ENCODE results near the gene ZNF354C. TPM values are rescaled to one million over a fixed set of nuclear protein-coding genes. Genes with fewer than 3 reads are reported as not detected.

ZNF354C gene
- total and polyA plus RNA-seq, 10 of the 15 experiments (the other 5 are each of a cell fraction or from before 2014, with no cell fraction given), result 0.01 to 0.03 (median 0.02) TPM; not detected in 7

GRCh38 chr5:179123109-179123426, 62.9 kb downstream of the ZNF354C start (continued):
- TF ChIP-seq PRDM15 (CRISPR knock-in tag; IDR thresholded peaks at IDR 0.05), result no peak

GRCh38 chr5:179123491-179124272, 63.5 kb downstream of the ZNF354C start:
- Histone ChIP-seq H3K27ac (ENCODE audit: control insufficient read depth, insufficient read depth) (no peak overlapping the region), H3K9me3 (replicated peaks; ENCODE audit: control insufficient read depth, insufficient read depth, low read length) (peaks cover 1% of the 10 kb centered on the region; the same call in 1 of the 3 replicates), H3K4me3 (no peak overlapping the region), H2AFZ (ENCODE audit: control insufficient read depth, low read depth, low read length) (no peak overlapping the region), H4K20me1 (ENCODE audit: control insufficient read depth, insufficient read depth) (no peaks in the 10 kb centered on the region), H3K4me1 (ENCODE audit: control insufficient read depth, insufficient read depth, low read length) (no peaks in the 10 kb centered on the region), H3K79me2 (ENCODE audit: control insufficient read depth, insufficient read depth, low read length) (no peaks in the 10 kb centered on the region), H3K9ac (ENCODE audit: control insufficient read depth, insufficient read depth, low read length) (no peak overlapping the region), H3K27me3 (replicated peaks in 1 of 2; ENCODE audit: control insufficient read depth in 2 of 2, insufficient read depth in 2 of 2, low read length in 1 of 2) (no peaks in the 10 kb centered on the region), H3K4me2 (ENCODE audit: control insufficient read depth, insufficient read depth) (no peak overlapping the region), H3K36me3 (ENCODE audit: control insufficient read depth in 2 of 2, insufficient read depth in 2 of 2, low read length in 1 of 2) (no peaks in the 10 kb centered on the region)
- 48% methylated on average over 19 of the region's 19 CpGs for WGBS (ENCODE audit: insufficient coverage, insufficient replicate concordance, low lambda C conversion rate, missing lambda C conversion rate)
- RAD21 ChIA-PET (ENCODE audit: unreplicated experiment), result no interaction called here
- no peak for TF ChIP-seq E4F1 (IDR thresholded peaks at IDR 0.05; ENCODE audit: borderline replicate concordance, partially characterized antibody)
- no peak for TF ChIP-seq MEF2A (IDR thresholded peaks at IDR 0.05; ENCODE audit: insufficient read depth, low read depth, low read length)
- no peak for TF ChIP-seq KAT2A (conservative IDR thresholded peaks at IDR 0.05; ENCODE audit: control insufficient read depth, low read depth, low read length)
- TF ChIP-seq GATAD2B (conservative IDR thresholded peaks at IDR 0.05; ENCODE audit: low read depth), result no peak
- TF ChIP-seq RELA (IDR thresholded peaks at IDR 0.05; ENCODE audit: borderline replicate concordance, partially characterized antibody), result no peak
- TF ChIP-seq USF2 (IDR thresholded peaks at IDR 0.05; ENCODE audit: borderline replicate concordance, low read depth, low read length), result no peak
- TF ChIP-seq NFIC (IDR thresholded peaks at IDR 0.05; ENCODE audit: low read depth, low read length), result no peak
- TF ChIP-seq SREBF2 (IDR thresholded peaks at IDR 0.05; ENCODE audit: low read length), result no peak
- no peak for TF ChIP-seq FOXM1 (IDR thresholded peaks at IDR 0.05; ENCODE audit: low read depth, low read length)
- no peak for TF ChIP-seq ZNF217 (IDR thresholded peaks at IDR 0.05)
- no peak for TF ChIP-seq ATF2 (IDR thresholded peaks at IDR 0.05; ENCODE audit: low read length)
- POLR2A ChIA-PET, result no interaction called here
- ATAC-seq (no peak), DNase-seq (ENCODE audit: low read depth, low spot score) (no peak), FAIRE-seq (no peak)
- BruUV-seq (replicated peaks), result no TSS peak
- CTCF ChIA-PET, result no interaction called here
- SMC1A ChIA-PET (ENCODE audit: uncharacterized antibody, unreplicated experiment), result no interaction called here
- intact Hi-C loops (cut with micrococcal nuclease; ENCODE audit: unreplicated experiment) (no loop called here), in situ Hi-C loops (cut with MboI) (no loop called here)
